Panc1 (cell line): ENCODE results near the gene DAPK1. TPM values are rescaled to one million over a fixed set of nuclear protein-coding genes. Genes with fewer than 3 reads are reported as not detected.

Experiments
- ATAC-seq: fragments of 200-7000 bp; cut with Tn5 transposase; 2 replicates; pipeline ENCODE4 v1.9.1; 2020; ENCODE audit warnings: mild to moderate bottlenecking, moderate library complexity
- BruUV-seq: library from RNA; stranded (reverse); fragments of 400-500 nt; replicated peaks from 2 replicates; lab custom pipeline; 2021; lab: Mats Ljungman, UMichigan
- CTCF ChIA-PET: fragments of 300-600 bp; sonication (Branson Sonifier 250); formaldehyde crosslinking; loops from one replicate; lab custom pipeline; 2022; ENCODE audit warnings: antibody characterized with exemption; lab: Charles Lee
- POLR2A ChIA-PET: fragments of 300-600 bp; sonication (Branson Sonifier 250); formaldehyde crosslinking; loops from one replicate; lab custom pipeline; 2022; ENCODE audit warnings: antibody characterized with exemption; lab: Charles Lee
- DNase-seq: peaks from one replicate; pipeline ENCODE4 v3.0.0-alpha.2; 2010; ENCODE audit warnings: low read depth, low spot score
- H3K27ac ChIP-seq: 2 replicates; pipeline ENCODE4 v1.5.1; 2011; ENCODE audit warnings: mild to moderate bottlenecking, low read length, inconsistent platforms
- H3K27me3 ChIP-seq: fragments of 200-500 bp; sonication (Bioruptor generic); 2 replicates; pipeline ENCODE4 v1.6.0; 2014; ENCODE audit warnings: low read length, inconsistent platforms; ENCODE audit not compliant: control insufficient read depth, insufficient read depth
- H3K36me3 ChIP-seq: fragments of 200-500 bp; sonication (Bioruptor generic); 2 replicates; pipeline ENCODE4 v1.5.1; 2014; ENCODE audit warnings: inconsistent platforms, mild to moderate bottlenecking, low read length, moderate library complexity; ENCODE audit not compliant: control insufficient read depth, insufficient read depth
- H3K4me1 ChIP-seq: 2 replicates; pipeline ENCODE4 v1.5.1; 2011; ENCODE audit warnings: inconsistent platforms, mild to moderate bottlenecking, low read length, moderate library complexity; ENCODE audit not compliant: control insufficient read depth, insufficient read depth
- H3K4me3 ChIP-seq, 2 experiments: 2 replicates each; pipeline ENCODE4 v1.5.1; 2011 to 2012; ENCODE audit warnings: low read depth in 2 of 2, low read length in 2 of 2, mild to moderate bottlenecking in 2 of 2, inconsistent platforms in 1 of 2, moderate library complexity in 1 of 2
- H3K9me3 ChIP-seq: fragments of 200-500 bp; sonication (Bioruptor generic); 2 replicates; pipeline ENCODE4 v1.5.1; 2014; ENCODE audit warnings: low read depth, mild to moderate bottlenecking, inconsistent platforms, low read length, moderate library complexity; ENCODE audit not compliant: control insufficient read depth, insufficient read depth
- POLR2AphosphoS5 ChIP-seq: IDR thresholded peaks from 2 replicates; pipeline ENCODE4 v1.6.1; 2012; ENCODE audit warnings: mild to moderate bottlenecking, low read depth, low read length, moderate library complexity
- SIN3A ChIP-seq: IDR thresholded peaks from 2 replicates; pipeline ENCODE4 v1.6.1; 2012; ENCODE audit warnings: low read depth, mild to moderate bottlenecking, low read length, moderate library complexity, borderline replicate concordance; ENCODE audit not compliant: insufficient read depth
- TCF7L2 ChIP-seq: IDR thresholded peaks from 2 replicates; pipeline ENCODE4 v1.6.1; 2011; ENCODE audit warnings: mild to moderate bottlenecking, low read depth, low read length, inconsistent platforms
- in situ Hi-C: cut with HindIII; loops from 2 replicates; pipeline ENCODE4 v1.10.0; 2016; ENCODE audit warnings: low sequenced_read_pairs, low pct_unique_long_range_greater_than_20kb
- intact Hi-C: fragments of 100-400 bp; cut with micrococcal nuclease; formaldehyde crosslinking; loops from one replicate; pipeline ENCODE4 v1.10.0; 2022; ENCODE audit not compliant: unreplicated experiment
- total RNA-seq: library from RNA; stranded (reverse); gene quantifications from one replicate; pipeline ENCODE4 v1.2.1, GENCODE V29; 2021; ENCODE audit not compliant: unreplicated experiment
- TF ChIP-seq, protein P1 (sequence below), 2 experiments: IDR thresholded peaks; 2 replicates each; pipeline ENCODE4 v1.6.1; 2011 to 2012; ENCODE audit warnings: low read depth in 2 of 2, control low read depth in 1 of 2, low read length in 1 of 2, mild to moderate bottlenecking in 1 of 2, moderate library complexity in 1 of 2; ENCODE audit not compliant: insufficient read depth in 1 of 2
- TF ChIP-seq, protein P2 (sequence below): fragments of 450-650 bp; IDR thresholded peaks from 2 replicates; pipeline ENCODE4 v1.5.1; 2017; ENCODE audit warnings: mild to moderate bottlenecking

The DAPK1 gene
- total RNA-seq, 1 experiment from 2014 or later, result 0.87 TPM

DNA sequence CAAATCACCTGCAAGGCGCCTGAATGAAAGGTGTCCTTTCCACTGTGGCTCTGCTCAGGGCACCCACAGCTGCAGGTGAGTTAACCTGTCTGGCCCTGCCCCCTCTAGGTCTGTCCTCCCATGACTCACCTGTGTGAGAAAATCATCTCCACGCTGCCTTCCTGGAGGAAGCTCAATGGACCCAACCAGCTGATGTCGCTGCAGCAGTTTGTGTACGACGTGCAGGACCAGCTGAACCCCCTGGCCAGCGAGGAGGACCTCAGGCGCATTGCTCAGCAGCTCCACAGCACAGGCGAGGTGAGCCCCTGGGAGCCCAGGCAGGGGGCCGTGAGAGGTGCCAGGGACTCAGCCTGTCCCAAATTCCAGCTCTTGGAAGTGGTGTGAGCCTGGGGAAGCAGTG, 205.3 kb downstream of the DAPK1 start:
- Histone ChIP-seq H3K9me3 (no peaks in the 10 kb centered on the region), H3K4me3 (no peak overlapping the region), H3K36me3 (no peaks in the 10 kb centered on the region), H3K4me1 (no peaks in the 10 kb centered on the region), H3K27me3 (no peaks in the 10 kb centered on the region), H3K27ac (no peak overlapping the region)
- intact Hi-C loops (no loop called here), in situ Hi-C loops (no loop called here)
- ChIA-PET POLR2A (no interaction called here), CTCF (no interaction called here)
- TF ChIP-seq POLR2AphosphoS5 (no peak), SIN3A (no peak), TCF7L2 (no peak)
- TF ChIP-seq, protein P1, sequence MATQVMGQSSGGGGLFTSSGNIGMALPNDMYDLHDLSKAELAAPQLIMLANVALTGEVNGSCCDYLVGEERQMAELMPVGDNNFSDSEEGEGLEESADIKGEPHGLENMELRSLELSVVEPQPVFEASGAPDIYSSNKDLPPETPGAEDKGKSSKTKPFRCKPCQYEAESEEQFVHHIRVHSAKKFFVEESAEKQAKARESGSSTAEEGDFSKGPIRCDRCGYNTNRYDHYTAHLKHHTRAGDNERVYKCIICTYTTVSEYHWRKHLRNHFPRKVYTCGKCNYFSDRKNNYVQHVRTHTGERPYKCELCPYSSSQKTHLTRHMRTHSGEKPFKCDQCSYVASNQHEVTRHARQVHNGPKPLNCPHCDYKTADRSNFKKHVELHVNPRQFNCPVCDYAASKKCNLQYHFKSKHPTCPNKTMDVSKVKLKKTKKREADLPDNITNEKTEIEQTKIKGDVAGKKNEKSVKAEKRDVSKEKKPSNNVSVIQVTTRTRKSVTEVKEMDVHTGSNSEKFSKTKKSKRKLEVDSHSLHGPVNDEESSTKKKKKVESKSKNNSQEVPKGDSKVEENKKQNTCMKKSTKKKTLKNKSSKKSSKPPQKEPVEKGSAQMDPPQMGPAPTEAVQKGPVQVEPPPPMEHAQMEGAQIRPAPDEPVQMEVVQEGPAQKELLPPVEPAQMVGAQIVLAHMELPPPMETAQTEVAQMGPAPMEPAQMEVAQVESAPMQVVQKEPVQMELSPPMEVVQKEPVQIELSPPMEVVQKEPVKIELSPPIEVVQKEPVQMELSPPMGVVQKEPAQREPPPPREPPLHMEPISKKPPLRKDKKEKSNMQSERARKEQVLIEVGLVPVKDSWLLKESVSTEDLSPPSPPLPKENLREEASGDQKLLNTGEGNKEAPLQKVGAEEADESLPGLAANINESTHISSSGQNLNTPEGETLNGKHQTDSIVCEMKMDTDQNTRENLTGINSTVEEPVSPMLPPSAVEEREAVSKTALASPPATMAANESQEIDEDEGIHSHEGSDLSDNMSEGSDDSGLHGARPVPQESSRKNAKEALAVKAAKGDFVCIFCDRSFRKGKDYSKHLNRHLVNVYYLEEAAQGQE (IDR thresholded peaks at IDR 0.05; ENCODE audit: insufficient read depth in 1 of 2, low read depth in 2 of 2, low read length in 1 of 2), result no peak
- TF ChIP-seq, protein P2, sequence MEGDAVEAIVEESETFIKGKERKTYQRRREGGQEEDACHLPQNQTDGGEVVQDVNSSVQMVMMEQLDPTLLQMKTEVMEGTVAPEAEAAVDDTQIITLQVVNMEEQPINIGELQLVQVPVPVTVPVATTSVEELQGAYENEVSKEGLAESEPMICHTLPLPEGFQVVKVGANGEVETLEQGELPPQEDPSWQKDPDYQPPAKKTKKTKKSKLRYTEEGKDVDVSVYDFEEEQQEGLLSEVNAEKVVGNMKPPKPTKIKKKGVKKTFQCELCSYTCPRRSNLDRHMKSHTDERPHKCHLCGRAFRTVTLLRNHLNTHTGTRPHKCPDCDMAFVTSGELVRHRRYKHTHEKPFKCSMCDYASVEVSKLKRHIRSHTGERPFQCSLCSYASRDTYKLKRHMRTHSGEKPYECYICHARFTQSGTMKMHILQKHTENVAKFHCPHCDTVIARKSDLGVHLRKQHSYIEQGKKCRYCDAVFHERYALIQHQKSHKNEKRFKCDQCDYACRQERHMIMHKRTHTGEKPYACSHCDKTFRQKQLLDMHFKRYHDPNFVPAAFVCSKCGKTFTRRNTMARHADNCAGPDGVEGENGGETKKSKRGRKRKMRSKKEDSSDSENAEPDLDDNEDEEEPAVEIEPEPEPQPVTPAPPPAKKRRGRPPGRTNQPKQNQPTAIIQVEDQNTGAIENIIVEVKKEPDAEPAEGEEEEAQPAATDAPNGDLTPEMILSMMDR, result no peak
- ATAC-seq (no peak), DNase-seq (no peak)
- BruUV-seq, result no TSS peak

DNA sequence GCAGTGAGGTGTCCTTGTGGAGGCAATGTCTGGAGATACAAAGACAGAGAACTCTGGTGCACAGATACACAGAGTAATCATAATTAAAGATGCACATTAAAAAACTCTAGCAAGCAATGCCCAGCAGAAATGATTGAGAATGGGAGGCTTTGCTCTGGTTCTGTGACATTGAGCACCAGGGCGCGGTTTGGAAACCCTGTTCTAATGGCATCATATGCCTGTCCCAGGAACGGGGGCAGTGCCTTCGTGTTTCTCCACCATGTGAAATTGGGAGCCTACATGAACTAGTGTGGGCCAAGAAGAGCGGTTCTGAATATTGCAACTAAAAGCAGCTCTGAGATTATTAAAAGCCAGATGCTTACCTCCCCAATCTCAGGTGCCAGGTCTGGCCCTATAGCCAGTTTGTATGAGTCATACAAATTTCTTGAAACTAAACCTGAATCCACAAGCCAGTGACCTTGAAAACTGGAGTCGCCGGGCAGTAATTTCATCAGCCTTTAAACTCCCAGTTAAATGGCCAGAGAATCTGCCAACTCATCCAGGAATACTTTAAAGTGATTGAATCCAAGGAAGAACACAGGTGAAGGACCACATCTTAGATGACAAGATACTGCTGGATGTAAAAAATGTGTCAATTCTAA, 206.1 kb downstream of the DAPK1 start:
- in situ Hi-C loops (no loop called here), intact Hi-C loops (no loop called here)
- ATAC-seq, result no peak
- Histone ChIP-seq H3K4me1 (no peaks in the 10 kb centered on the region), H3K27ac (no peak overlapping the region), H3K27me3 (no peaks in the 10 kb centered on the region), H3K9me3 (no peaks in the 10 kb centered on the region), H3K36me3 (no peaks in the 10 kb centered on the region), H3K4me3 (no peak overlapping the region)
- TF ChIP-seq SIN3A, result no peak
- TF ChIP-seq POLR2AphosphoS5, result no peak
- no peak for TF ChIP-seq TCF7L2
- TF ChIP-seq, protein P1 (IDR thresholded peaks at IDR 0.05; ENCODE audit: insufficient read depth in 1 of 2, low read depth in 2 of 2, low read length in 1 of 2), result no peak
- TF ChIP-seq, protein P2, result no peak
- no TSS peak for BruUV-seq
- ChIA-PET POLR2A (no interaction called here), CTCF (no interaction called here)
- no peak for DNase-seq
